ENCODE measurements around the gene CLRN3. TPM values are rescaled to one million over a fixed set of nuclear protein-coding genes. Genes with fewer than 3 reads are reported as not detected.

Gene CLRN3
- total and polyA plus RNA-seq, 2 experiments from 2014 or later = not detected

GRCh38 chr10:127836966-127837365 lies 55.8 kb downstream of the CLRN3 start:
- no peaks in the 10 kb centered on the region for H3K4me1 ChIP-seq (ENCODE audit: insufficient read depth)
- no peaks in the 10 kb centered on the region for H3K36me3 ChIP-seq (ENCODE audit: insufficient read depth)
- H3K27me3 Mint-ChIP-seq (ENCODE audit: insufficient read depth, low read depth, poor library complexity) = peaks cover 9% of the 10 kb centered on the region
- no peaks in the 10 kb centered on the region for H3K27me3 ChIP-seq (ENCODE audit: insufficient read depth)
- H3K27ac Mint-ChIP-seq = no peak overlapping the region
- no peaks in the 10 kb centered on the region; the same call in 2 of the 3 replicates for H3K36me3 Mint-ChIP-seq (ENCODE audit: low read depth)
- no peak overlapping the region for H2AFZ ChIP-seq
- no peak for DNase-seq (ENCODE audit: low spot score)
- no peaks in the 10 kb centered on the region for H4K20me1 ChIP-seq (replicated peaks; ENCODE audit: insufficient read depth)
- H3K27ac ChIP-seq (ENCODE audit: low read depth) = no peak overlapping the region
- H3F3A ChIP-seq (replicated peaks; ENCODE audit: low read depth) = no peaks in the 10 kb centered on the region
- TF ChIP-seq ZNF462 (CRISPR knock-in tag; IDR thresholded peaks at IDR 0.05) (no peak), CTCF (conservative IDR thresholded peaks at IDR 0.05; ENCODE audit: low read depth in 2 of 2) (no peak), ZNF331 (CRISPR knock-in tag; IDR thresholded peaks at IDR 0.05; ENCODE audit: low read depth) (no peak), REST (IDR thresholded peaks at IDR 0.05; ENCODE audit: unreplicated experiment) (no peak), ETS1 (IDR thresholded peaks at IDR 0.05) (no peak), EZH2phosphoT487 (IDR thresholded peaks at IDR 0.05; ENCODE audit: unreplicated experiment) (no peak), CREB1 (CRISPR knock-in tag; IDR thresholded peaks at IDR 0.05; ENCODE audit: low read depth) (no peak), STAT1 (IDR thresholded peaks at IDR 0.05; ENCODE audit: unreplicated experiment) (no peak), ZNF114 (CRISPR knock-in tag; IDR thresholded peaks at IDR 0.05) (no peak), POLR2AphosphoS5 (IDR thresholded peaks at IDR 0.05; ENCODE audit: low read depth) (no peak), JUNB (IDR thresholded peaks at IDR 0.05; ENCODE audit: unreplicated experiment) (no peak), EZH2 (IDR thresholded peaks at IDR 0.05; ENCODE audit: low read depth, unreplicated experiment) (no peak), NANOG (IDR thresholded peaks at IDR 0.05; ENCODE audit: borderline replicate concordance) (no peak)
- no peak for ATAC-seq
- no peaks in the 10 kb centered on the region for H3K9me2 ChIP-seq (ENCODE audit: insufficient read depth)
- H3K79me2 ChIP-seq (replicated peaks; ENCODE audit: insufficient read depth) = no peaks in the 10 kb centered on the region
- peaks cover 10% of the 10 kb centered on the region for H3K4me1 Mint-ChIP-seq
- peaks cover 5% of the 10 kb centered on the region; the same call in 2 of the 3 replicates for H3K9me3 Mint-ChIP-seq
- H3K4me3 ChIP-seq = no peak overlapping the region
- no peak overlapping the region for H3K4me2 ChIP-seq
- no peak overlapping the region for H3K4me3 Mint-ChIP-seq

Measured in GM23338 (cell line).